Stimulated activated CD4-positive, alpha-beta T cell treated with anti-CD3 and anti-CD28 coated beads, Interleukin-1b, Interleukin-23, amount 100 ng/mL, for 48 hours (primary cell): ENCODE data around the gene GRN.
"Not testable (repeated sequence)": the region's sequence is repeated elsewhere in the genome, so short reads cannot be mapped to it uniquely, and the experiment has no call there.

Source experiments
- DNase-seq: peaks from one replicate; pipeline ENCODE4 v3.0.0-alpha.2; 2020

The GRN gene

DNA sequence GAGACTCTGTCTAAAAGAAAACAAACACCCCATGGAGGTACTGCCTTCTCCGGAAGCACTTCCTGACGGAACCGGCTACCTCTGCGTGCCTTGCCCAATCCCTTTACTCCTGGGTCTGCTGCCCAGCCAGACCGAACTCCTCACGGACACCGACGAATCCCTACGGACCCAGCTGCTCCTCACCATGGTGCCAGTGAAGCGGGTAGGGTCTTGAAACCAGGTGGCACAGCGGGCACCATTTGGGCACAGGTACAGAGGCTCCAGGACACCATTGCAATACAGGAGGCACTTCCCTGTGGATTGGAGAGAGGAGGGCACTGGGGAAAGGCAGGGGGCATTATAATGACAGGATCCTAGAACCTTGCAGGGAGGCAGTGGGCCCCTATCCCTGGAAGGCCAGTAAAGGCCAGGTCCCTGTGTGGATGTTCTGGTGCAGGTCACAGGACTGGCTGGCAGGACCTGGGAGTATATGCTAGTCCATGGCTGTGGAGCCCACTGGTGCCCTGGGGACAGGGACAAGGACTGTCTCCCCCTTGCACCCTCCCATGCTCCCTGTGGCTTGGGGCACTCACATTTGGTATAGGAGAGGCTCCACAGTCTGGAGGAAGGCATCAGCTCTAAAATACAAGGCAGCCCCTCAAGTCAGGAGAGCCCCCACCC, 22.7 kb upstream of the GRN start:
- DNase-seq: no peak

DNA sequence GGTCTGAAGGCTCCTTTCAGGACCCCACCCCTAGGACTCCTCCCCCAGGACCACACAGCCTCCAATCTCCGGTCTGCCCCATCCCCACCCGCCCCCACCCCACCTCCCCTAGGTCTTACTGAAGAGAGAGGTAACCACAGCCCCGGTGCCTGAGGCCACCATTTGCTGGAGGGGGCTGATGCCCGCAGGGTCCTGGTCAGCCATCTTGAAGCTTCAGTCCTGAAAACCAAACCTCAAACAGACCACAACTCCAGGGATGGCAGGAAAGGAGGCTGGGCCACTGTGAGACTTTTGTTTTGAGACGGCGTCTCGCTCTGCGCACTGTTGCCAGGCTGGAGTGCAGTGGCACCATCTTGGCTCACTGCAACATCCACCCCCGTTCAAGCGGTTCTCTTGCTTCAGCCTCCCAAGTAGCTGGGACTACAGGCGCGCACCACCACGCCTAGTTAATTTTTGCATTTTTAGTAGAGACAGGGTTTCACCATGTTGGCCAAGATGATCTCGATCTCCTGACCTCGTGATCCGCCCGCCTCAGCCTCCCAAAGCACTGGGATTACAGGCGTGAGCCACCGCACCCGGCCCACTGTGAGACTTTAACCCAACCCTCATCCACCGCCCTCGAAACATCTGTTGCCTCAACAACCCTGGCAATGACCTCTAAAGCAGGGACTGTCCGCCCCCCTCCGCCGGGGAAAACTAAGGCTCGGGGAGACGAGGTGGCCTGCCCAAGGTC, 21.6 kb upstream of the GRN start:
- DNase-seq: no peak

DNA sequence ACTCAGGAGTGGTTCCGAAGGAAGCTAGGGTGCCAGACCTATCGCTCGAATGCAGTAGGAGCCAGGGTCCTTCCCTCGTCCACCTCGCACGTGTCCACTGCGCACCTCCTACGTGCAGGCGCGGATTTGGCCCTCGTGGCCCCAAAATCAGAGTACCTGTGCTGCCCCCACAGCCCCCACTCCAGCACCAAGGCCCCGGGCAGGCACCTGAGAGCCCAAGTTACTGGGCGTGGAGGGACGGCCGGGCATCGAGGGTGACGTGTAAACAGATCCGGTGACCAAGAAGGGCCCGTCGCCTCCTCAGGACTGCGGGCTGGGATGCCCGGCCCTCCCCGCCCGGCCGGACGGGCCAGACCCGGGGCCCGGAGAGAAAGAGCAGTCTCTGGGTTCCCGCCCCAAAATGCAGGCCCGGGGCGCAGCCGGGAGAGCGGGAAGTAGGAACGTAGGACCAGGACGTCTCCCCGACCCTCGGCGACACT, 21.0 kb upstream of the GRN start:
- DNase-seq: no peak

DNA sequence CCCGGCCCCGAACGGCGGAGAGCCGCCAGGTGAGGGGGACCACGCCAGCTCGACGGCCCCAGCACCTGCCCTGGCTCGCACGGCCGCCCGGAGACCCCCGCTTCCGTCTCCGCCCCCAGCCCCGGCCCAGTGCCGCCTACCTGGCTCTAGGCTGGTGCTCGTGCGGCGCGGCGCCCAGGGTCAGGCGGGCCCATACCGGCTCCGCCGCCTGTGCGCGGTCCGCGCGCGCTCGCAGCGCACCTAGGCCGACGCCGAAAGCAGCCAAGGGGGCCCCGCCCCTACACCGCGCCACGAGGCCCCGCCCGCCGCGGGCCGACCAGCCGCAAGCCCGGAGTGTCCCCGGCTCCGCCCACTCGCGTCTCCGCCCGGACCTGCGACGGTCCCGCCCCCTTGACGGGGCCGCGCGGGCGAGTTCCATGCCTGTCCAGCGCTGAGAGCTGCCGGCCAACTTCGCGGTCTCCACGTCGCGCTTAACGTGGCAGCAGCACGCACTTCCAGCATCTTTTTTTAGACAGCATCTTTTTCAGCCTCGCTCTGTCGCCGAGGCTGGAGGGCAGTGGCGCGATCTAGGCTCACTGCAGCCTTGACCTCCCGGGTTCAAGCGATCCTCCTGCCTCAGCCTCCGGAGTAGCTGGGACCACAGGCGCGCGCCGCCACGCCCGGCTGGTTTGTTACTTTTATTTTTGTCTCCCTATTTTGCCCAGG, 20.4 kb upstream of the GRN start, which contains the start of gene SLC25A39:
SLC25A39 (minus strand) TSS at position 253 of the 705 bp plus-strand sequence. CDS start 1,261 bp downstream, outside the sequence.
- peak; percentile 93 for DNase-seq

DNA sequence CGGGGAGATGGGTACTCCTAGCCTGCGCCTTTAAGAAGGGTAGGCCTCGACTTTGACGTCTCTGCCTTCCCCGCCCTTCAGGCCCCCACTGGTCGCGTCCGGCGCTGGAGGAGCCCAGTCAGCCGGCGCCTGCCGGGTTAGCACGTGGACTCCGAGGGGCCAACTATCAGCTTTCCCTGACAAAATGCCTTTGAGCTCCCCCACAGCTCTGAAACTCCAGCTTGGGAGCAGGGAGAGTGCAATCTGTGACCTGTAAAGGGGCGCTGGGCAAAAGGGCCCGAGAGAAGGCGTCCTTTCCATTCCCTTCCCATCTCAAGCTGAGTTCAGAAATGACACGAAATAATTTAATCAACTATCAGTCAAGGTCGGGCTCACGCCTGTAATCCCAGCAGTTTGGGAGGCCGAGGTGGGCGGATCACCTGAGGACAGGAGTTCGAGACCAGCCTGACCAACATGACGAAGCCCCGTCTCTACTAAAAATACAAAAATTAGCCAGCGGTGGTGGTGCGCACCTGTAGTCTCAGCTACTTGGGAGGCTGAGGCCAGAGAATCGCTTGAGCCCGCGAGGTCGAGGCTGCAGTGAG, 18.1 kb upstream of the GRN start:
- peak; percentile 93 for DNase-seq

DNA sequence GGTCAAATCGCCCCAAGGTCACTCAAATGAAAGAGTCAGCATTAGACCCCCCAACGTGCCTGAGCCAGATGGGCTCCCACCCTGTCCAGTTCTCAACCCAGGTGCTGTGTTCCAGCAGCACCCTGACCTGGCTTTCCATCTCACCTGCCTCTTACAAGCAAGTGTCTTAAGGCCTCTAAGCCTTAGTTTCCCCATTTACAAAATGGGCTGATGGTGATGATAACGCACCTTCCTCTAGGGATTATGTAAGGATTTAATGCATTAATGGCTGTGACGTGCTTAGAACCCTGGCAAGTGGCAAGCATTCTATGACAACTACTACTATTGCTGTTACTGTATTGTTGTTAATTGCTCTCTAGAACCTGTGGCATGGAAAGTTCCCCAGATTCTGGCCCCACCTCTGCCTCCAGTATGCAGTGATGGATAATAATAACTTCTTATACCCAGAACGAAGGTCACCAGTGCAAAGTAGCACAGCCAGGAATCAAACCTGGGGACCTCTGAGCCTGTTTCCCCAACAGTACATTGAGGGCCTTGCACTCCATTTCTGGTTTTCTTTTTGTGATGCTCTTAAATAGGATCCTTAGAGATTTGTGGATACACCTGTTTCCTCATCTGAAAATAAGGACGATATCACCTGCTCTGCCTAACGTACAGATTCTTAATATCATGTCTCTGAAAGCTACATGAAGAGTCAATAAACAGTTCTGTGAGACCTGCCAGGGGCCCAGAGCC, 17.2 kb upstream of the GRN start:
- no peak for DNase-seq

DNA sequence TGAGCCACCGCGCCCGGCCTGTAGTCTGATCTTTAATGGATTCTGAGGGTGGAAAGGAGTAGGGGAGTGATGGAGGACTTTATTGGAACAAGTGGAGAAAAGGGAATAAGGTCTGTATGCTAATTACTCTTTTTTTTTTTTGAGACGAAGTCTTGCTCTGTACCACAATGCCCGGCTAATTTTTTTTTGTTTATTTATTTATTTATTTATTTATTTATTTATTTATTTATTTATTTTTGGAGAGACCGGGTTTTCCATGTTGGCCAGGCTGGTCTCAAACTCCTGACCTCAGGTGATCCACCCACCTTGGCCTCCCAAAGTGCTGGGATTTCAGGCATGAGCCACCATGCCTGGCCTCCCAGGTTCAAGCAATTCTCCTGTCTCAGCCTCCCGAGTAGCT, 15.6 kb upstream of the GRN start:
- DNase-seq: not testable (repeated sequence)

DNA sequence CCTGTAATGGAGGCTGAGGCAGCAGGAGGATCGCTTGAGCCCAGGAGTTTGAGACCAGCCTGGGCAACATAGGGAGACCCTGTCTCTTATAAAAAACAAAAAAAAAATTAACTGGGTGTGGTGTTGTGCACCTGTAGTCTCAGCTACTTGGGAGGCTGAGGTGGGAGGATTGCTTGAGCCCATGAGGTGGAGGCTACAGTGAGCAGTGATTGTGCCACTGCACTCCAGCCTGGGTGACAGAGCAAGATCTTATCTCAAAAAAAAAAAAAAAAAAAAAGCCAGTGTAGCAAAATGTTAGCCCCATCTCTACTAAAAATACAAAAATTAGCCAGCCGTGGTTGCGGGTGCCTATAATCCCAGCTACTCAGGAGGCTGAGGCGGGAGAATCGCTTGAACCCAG, 14.8 kb upstream of the GRN start:
- DNase-seq: not testable (repeated sequence)

DNA sequence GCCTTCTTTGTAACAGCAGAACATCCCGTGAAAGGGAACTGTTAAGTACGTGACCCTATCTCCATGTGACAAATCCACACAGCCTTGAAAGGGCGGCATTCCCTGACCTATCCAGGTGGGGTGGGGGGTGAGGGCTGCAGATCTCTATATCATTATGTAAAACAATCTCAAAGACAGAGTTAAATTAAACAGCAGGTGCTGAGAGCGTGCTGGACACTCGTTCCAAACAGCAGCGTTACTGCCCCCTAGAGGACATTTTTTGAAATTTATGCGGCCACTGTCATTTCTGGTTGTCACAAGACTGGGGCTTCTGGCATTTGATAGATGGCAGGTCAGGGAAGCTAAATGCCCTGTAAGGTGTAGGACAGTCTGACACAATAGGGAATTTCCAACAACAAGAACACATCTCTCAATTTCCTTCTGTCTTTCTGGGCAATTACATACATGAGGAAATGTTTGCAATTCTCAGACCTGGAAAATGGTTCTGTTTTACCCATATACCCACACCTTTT, 13.8 kb upstream of the GRN start:
- DNase-seq: peak; percentile 66

DNA sequence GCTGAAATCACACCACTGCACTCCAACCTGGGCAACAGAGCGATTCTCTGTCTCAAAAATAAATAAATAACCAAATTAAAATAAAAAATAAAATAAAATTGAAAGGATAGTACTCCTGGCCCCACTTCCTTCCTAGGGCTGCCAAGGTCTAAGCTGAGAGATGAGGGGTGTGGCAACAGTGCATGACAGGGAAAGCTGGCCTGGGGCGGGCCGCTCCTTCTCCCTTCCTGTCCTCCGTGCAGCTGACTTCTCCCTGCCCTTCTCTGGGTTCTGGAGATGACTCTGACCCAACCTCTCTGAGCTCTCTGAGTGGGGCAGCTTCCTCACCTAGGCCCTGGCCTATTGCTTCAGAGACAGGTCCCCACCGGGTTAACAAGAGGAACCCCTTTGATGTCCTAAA, 11.7 kb upstream of the GRN start:
- DNase-seq: no peak

DNA sequence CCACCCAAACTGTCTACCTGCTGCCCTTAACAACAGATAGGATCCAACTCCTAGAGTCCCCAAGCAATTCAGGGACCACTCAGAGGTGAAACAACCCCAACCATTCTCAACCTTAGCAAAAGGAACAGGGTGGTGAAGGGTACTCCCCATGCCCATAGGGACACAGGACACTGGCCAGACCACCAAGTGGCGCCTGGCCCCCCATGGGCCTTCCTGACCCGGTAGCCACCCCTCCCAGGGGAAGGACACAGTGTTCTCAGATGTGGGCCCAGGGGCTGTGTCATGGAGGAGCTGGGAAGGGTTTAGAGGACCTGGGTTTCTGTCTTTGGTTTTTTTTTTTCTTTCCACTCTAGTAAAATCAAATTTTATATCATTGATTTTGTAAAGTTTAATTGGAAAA, 10.8 kb upstream of the GRN start:
- no peak for DNase-seq

DNA sequence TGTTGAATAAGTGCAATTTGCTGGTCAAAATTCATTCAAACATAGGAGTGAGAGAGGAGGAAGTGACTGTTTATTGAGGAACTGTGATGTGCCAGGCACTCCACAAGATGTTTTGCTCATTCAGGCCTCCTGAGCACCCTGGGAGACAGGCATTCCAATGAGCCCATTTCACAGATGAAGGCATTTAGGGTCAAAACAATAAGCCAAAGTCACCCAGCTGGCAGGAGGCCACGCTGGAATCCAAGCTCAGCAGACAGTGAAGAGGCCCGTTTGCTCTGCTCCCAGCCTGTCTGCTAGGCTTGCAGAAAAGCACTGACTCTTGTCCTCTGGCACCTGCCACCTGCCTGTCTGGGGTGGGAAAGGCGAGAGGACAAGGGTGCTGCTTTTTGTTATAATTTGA, 10.4 kb upstream of the GRN start:
- no peak for DNase-seq

DNA sequence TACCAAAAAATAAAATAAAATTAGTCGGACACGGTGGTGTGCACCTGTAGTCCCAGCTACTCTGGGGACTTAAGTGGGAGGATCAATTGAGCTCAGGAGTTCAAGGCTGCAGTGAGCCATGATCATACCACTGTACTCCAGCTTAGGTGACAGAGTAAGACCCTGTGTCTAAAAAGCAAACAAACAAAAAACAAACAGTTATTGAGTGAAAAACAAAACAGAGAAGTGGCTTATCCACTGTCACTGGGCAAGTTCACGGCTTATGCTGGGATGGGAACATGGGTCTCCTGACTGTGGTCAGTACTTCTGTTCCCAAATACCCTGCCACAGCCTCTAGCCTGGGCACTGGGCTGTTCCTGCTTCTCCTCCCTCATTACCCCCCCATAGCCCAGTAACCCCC, 9.5 kb upstream of the GRN start:
- no peak for DNase-seq

DNA sequence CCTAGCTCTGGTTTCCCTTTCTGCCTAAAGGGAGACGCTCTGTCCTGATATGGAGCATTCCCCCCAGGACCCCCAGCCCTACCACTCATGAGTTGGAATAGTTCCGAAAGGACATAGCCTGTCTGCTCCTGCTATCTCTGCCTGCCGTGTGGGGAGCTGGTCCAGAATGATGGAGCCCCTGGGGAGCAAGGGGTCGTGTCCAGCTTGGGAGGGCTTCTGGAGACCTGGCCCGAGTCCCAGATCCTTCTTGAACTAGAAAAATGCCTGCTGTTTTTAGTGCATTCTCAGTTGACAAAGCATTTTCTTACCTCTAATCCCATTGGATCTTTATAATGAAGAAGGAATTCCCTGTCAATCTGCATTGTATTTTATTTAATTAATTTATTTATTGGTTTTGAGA, 9.1 kb upstream of the GRN start:
- no peak for DNase-seq

DNA sequence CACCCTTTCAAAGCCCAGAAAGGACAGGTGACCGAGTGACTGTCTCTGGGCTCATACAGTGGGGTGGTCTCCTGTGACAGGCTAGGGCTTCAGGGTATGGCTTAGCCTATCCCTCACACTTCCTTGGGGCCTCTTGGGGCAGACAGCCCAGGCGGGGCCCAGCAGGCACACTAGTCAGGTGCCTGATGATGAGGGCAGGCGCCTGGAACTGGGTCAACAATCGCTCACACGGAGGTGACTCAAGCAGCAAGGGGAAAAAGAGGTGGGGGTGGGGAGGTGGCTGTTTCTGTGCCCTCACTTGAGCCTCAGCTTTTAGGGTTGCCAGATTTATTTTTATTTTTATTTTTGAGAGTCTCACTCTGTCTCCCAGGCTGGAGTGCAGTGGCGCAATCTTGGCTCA, 6.4 kb upstream of the GRN start:
- DNase-seq: peak; percentile 54

DNA sequence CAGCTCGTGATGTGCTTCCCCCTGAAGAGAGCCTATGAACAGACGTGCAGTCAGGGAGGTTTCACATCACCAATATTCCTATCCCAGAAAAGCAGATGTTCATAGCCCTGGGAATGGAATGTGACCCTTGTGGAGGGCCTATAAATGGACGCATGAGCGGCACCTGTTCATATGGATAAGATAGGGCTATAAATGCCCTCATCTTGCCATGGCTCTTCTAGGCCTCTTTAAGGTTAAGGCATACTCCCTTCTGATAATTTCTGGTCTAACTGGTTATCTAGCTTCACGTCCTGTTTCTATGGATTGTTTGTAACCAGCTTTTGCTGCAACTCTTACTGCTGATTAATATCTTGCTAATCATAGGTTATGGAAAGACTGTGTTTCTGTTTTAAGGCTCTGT, 4.5 kb upstream of the GRN start:
- not testable (repeated sequence) for DNase-seq

DNA sequence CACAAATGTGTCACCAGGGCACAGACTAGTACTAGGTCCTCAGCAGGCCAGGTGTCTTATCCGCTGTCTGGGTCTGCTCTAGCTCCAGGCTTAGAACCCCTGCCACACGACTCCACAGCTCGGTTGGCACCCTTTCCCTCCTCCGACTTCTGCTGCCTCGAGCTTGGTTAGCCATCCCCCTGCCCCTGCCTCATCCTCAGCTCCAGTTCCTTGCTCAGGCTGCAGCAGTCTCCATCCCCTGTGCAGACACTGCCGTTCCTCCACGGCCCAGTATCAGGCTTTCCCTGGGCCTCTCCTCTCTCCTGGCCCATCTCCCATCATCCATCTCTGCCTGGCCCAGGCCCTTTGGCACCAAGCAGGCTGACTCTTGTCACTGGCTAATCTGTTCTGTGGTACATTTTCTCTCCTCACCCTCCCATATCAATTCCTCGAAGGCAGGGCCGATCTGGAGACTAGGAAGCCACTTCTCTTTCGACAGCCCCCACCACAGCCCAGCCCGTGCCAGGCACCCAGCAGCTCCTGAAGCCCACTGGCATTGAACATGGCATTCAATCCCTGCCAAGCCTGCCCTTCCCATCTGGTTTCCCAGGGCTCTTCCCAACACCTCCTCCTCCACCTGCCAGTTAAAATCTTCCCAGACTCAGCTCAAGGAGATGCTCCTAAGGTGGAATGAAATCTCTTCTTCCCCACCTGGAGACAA, 1.4 kb upstream of the GRN start:
- DNase-seq: no peak

DNA sequence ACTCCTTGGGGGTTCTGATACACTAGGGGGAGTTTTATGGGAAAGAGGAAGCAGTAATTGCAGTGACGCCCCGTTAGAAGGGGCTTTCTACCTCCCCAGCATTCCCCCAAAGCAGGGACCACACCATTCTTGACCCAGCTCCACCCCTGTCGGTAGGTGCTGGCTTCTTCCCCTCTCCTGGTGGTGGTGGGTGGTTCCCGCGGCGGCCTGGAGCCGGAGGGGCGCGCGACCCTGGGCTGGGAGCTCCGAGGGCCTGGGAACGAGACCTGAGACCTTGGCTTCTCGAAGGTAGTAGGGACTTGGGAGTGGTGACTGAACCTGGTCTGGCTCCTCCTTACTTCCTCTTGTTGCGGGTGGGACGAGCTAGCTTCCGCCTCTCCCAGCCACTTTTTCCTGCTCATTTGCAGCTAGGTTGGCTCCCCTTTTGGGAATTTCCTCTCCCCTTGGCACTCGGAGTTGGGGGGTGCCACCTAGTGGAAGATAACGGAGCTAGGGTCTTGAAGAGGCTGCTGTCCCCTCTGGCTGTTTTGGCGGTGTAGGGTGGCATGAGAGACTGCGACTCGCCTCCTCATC, 438 bp downstream of the GRN start:
- peak; percentile 32 for DNase-seq

DNA sequence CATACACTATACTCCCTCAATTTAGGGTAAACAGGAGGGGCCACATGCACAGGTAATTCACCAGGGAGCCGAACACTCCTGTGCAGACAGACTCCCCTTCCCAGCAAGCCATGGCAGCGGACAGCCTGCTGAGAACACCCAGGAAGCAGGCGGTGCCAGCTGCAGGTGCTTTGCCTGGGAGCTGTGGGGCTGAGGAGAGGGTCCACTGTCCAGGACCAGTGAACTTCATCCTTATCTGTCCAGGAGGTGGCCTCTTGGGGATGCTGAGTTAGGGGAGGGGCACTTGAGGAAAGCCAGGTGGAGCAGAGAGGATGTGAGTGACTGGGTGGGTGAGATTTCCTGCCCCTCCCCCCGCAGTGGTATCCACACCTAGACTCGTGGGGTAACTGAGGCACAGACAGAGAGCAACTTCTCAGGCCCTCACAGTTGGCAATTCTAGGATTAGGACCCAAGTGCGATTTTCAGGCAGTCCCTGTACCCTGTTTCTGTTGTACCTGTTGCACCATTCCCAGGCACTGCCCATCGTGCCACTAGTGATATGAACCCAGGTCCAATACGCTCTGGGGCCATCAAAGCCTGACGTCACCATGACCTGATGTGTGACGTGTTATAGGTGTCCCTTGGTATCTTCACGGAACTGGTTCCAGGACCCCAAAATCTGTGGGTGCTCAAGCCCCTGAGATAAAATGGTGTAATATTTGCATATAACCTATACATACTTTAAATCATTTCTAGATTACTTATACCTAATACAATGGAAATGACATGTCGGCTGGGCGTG, 1.2 kb downstream of the GRN start:
- DNase-seq: no peak

DNA sequence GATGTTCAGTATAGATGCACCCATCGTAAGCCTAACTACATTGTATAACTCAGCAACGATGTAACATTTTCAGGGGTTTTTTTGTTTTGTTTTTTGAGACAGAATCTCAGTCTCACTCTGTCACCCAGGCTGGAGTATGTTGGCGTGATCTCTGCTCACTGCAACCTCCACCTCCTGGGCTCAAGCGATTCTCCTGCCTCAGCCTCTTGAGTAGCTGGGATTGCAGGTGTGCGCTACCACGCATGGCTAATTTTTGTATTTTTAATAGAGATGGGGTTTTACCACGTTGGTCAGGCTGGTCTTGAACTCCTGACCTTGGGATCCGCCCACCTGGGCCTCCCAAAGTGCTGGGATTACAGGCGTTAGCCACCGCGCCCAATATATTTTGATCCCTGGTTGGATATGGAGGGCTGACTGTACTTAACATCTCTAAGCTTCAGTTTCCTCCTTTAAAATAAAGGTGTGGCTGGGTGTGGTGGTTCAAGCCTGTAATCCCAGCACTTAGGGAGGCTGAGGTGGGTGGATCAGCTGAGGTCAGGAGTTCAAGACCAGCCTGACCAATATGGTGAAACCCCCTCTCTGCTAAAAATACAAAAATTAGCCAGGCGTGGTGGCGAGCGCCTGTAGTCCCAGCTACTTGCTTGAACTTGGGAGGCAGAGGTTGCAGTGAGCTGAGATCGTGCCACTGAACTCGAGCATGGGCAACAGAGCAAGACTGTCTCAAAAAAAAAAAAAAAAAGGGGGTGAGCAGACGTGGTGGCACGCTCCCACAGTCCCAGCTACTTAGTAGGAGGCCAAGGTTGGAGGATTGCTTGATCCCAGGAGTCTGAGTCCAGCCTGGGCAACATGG, 2.3 kb downstream of the GRN start:
- DNase-seq: not testable (repeated sequence)
